Gastroesophageal sphincter (tissue), 3 donors: ENCODE results near the gene CNTNAP3.
"Not testable (repeated sequence)": the region's sequence is repeated elsewhere in the genome, so short reads cannot be mapped to it uniquely, and the experiment has no call there.

Experiments
- EP300 ChIP-seq: sonication (generic); formaldehyde crosslinking; IDR thresholded peaks from one replicate; pipeline ENCODE4 v1.6.1; 2017; ENCODE audit warnings: antibody characterized with exemption, mild to moderate bottlenecking
- POLR2A ChIP-seq, 2 donors: fragments of 450-650 bp; IDR thresholded peaks; one replicate each; pipeline ENCODE4 v1.6.1; 2017; ENCODE audit warnings: antibody characterized with exemption in 2 of 2, mild to moderate bottlenecking in 2 of 2, moderate library complexity in 1 of 2
- POLR2AphosphoS5 ChIP-seq: sonication (generic); formaldehyde crosslinking; IDR thresholded peaks from one replicate; pipeline ENCODE4 v1.6.1; 2017; ENCODE audit warnings: antibody characterized with exemption
- TF ChIP-seq, protein P1 (sequence below), 4 experiments: fragments of 200-600 bp in 2 of 4; fragments of 450-650 bp in 2 of 4; sonication (generic) in 1 of 4; IDR thresholded peaks; one replicate each; pipeline ENCODE4 v1.5.1; 2017 to 2019; ENCODE audit warnings: antibody characterized with exemption in 4 of 4, mild to moderate bottlenecking in 2 of 4, moderate library complexity in 2 of 4

DNA sequence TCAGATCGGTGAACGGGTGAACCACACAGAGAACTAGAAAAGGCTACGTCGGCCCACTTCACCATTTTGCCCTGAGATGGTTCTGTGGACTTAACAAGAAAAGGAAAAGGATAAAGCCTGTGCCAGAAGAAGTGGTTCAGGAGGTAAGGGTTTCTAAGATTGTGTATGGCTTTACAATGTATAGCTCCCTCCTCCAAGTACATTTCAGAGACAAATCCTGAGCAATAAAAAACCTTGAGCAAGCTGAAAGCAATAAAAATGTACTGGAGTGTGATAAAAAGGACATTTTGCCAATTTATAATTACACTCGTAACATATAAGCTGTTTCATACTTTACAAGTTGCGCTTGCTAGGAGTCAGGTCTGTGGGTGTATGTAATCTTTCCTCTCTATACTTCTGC is 81.3 kb downstream of the CNTNAP3 start:
- TF ChIP-seq EP300; POLR2A (IDR thresholded peaks at IDR 0.05); POLR2AphosphoS5: not testable (repeated sequence)
- TF ChIP-seq, protein P1, sequence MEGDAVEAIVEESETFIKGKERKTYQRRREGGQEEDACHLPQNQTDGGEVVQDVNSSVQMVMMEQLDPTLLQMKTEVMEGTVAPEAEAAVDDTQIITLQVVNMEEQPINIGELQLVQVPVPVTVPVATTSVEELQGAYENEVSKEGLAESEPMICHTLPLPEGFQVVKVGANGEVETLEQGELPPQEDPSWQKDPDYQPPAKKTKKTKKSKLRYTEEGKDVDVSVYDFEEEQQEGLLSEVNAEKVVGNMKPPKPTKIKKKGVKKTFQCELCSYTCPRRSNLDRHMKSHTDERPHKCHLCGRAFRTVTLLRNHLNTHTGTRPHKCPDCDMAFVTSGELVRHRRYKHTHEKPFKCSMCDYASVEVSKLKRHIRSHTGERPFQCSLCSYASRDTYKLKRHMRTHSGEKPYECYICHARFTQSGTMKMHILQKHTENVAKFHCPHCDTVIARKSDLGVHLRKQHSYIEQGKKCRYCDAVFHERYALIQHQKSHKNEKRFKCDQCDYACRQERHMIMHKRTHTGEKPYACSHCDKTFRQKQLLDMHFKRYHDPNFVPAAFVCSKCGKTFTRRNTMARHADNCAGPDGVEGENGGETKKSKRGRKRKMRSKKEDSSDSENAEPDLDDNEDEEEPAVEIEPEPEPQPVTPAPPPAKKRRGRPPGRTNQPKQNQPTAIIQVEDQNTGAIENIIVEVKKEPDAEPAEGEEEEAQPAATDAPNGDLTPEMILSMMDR (IDR thresholded peaks at IDR 0.05): not testable (repeated sequence)
